Right atrium auricular region (tissue), 2 donors: Measurements from ENCODE around the gene MT1E. TPM values are rescaled to one million over a fixed set of nuclear protein-coding genes. Genes with fewer than 3 reads are reported as not detected.
"Not testable (repeated sequence)": the region's sequence is repeated elsewhere in the genome, so short reads cannot be mapped to it uniquely, and the experiment has no call there.

Experiments used
- DNase-seq: peaks from one replicate; pipeline ENCODE4 v3.0.0-alpha.2; 2019; ENCODE audit warnings: low spot score
- H3K27ac ChIP-seq, 2 donors: fragments of 200-600 bp; sonication (generic); 1 replicate in 1 of 2; 2 replicates in 1 of 2; pipeline ENCODE4 v1.5.1; 2016 to 2019
- H3K27me3 ChIP-seq, 2 donors: fragments of 200-600 bp; sonication (generic); one replicate each; pipeline versions ENCODE4 v1.5.1 to v1.6.0; 2017 to 2019
- H3K36me3 ChIP-seq: fragments of 200-600 bp; sonication (generic); one replicate; pipeline ENCODE4 v1.5.1; 2016
- H3K4me1 ChIP-seq, 2 donors: fragments of 200-600 bp; sonication (generic); one replicate each; pipeline versions ENCODE4 v1.5.1 to v1.6.0; 2017 to 2019
- H3K4me3 ChIP-seq, 2 donors: fragments of 200-600 bp; sonication (generic); 1 replicate in 1 of 2; 2 replicates in 1 of 2; pipeline ENCODE4 v1.5.1; 2017 to 2019; ENCODE audit warnings: mild to moderate bottlenecking in 1 of 2, moderate library complexity in 1 of 2
- H3K9me3 ChIP-seq, 2 donors: fragments of 200-600 bp; sonication (generic); one replicate each; pipeline ENCODE4 v1.5.1; 2019
- CTCF ChIP-seq, 2 donors: fragments of 200-600 bp; sonication (generic); IDR thresholded peaks; one replicate each; pipeline ENCODE4 v1.5.1; 2019; ENCODE audit warnings: antibody characterized with exemption in 2 of 2
- total RNA-seq, 2 donors: library from RNA; depleted of rRNA; stranded (reverse); fragments of >200 nt; gene quantifications; one replicate each; pipeline ENCODE4 v1.1.0, GENCODE V29; 2016

The MT1E gene
- total RNA-seq, 2 donors from 2014 or later: 129 to 210 TPM

GRCh38 chr16:56615353-56615752, 10.2 kb upstream of the MT1E start:
- Histone ChIP-seq H3K4me3 (no peak overlapping the region), H3K9me3 (no peaks in the 10 kb centered on the region), H3K27ac (no peak overlapping the region), H3K27me3 (no peaks in the 10 kb centered on the region), H3K4me1 (peaks cover 0 to 48% of the 10 kb centered on the region in 2 donors), H3K36me3 (no peaks in the 10 kb centered on the region)
- TF ChIP-seq CTCF (IDR thresholded peaks at IDR 0.05): no peak
- no peak for DNase-seq

- H3K27me3 ChIP-seq: no peaks in the 10 kb centered on the region
- DNase-seq: no peak
- peak overlapping the region; percentile 25 to 52 for H3K4me3 ChIP-seq
- TF ChIP-seq CTCF (IDR thresholded peaks at IDR 0.05): no peak
- H3K9me3 ChIP-seq: no peaks in the 10 kb centered on the region
- H3K4me1 ChIP-seq: peaks cover 0 to 35% of the 10 kb centered on the region in 2 donors
- no peaks in the 10 kb centered on the region for H3K36me3 ChIP-seq
- peak overlapping the region; percentile 80 to 86 for H3K27ac ChIP-seq
Measured at GRCh38 chr16:56616608-56617211, 8.9 kb upstream of the MT1E start.

GRCh38 chr16:56617212-56618085, 8.1 kb upstream of the MT1E start:
- H3K4me3 ChIP-seq: peak overlapping the region; percentile 25 to 52
- H3K4me1 ChIP-seq: peaks cover 0 to 35% of the 10 kb centered on the region in 2 donors
- no peaks in the 10 kb centered on the region for H3K27me3 ChIP-seq
- H3K36me3 ChIP-seq: no peaks in the 10 kb centered on the region
- peak; percentile 84 for DNase-seq
- H3K9me3 ChIP-seq: no peaks in the 10 kb centered on the region
- peak overlapping the region; percentile 80 to 86 for H3K27ac ChIP-seq
- peak in 1 of 2 donors; percentile 15 for TF ChIP-seq CTCF (IDR thresholded peaks at IDR 0.05)

DNA sequence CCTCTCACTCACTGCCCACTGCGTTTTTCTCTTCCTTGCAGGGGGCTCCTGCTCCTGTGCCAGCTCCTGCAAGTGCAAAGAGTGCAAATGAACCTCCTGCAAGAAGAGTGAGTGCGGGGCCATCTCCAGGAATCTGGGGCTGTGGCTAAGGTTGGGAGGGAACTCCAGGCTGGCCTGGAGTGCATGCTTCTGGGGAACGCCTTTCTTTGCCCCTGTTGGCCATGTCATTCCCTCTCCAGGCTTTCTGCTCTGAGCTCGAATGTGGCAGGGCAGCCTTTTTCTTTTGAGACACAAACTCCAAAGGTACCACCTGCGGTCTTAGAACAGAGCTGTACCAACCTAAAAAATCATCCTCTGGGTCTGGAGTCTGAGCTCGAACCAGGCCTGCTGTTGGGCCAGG, 7.4 kb upstream of the MT1E start:
- Histone ChIP-seq H3K36me3 (no peaks in the 10 kb centered on the region), H3K27me3 (no peaks in the 10 kb centered on the region), H3K4me1 (peaks cover 0 to 35% of the 10 kb centered on the region in 2 donors), H3K4me3 (peak overlapping the region; percentile 25 to 52), H3K9me3 (no peaks in the 10 kb centered on the region), H3K27ac (peak overlapping the region; percentile 80 to 86)
- no peak for TF ChIP-seq CTCF (IDR thresholded peaks at IDR 0.05)
- no peak for DNase-seq

DNA sequence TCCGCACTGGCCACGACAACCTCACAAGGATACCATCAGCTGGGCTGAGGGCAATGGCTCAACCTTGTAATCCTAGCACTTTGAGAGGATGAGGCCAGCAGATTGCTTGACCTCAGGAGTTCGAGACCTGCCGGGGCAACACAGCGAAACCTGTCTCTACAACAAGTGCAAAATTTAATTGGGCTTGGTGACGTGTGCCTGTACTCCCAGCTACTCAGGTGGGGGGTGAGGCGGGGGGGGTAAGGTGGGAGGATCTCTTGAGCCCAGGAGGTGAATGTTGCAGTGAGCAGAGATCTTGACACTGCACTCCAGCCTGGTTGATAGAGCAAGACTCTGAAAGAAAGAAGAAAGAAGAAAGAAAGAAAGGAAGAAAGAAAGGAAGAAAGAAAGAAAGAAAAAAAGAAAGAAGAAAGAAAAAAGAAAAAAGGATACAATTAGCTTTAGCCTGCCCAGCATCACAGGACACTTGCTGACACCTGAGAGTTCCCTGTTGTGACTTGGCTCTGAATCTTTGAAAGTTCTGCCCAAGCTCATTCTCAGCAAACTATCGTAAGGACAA, 5.2 kb upstream of the MT1E start:
- no peaks in the 10 kb centered on the region for H3K36me3 ChIP-seq
- no peak for TF ChIP-seq CTCF (IDR thresholded peaks at IDR 0.05)
- no peaks in the 10 kb centered on the region for H3K9me3 ChIP-seq
- DNase-seq: no peak
- H3K27me3 ChIP-seq: no peaks in the 10 kb centered on the region
- peaks cover 0 to 40% of the 10 kb centered on the region in 2 donors for H3K4me1 ChIP-seq
- peak overlapping the region; percentile 4 to 86 for H3K27ac ChIP-seq
- H3K4me3 ChIP-seq: no peak overlapping the region

DNA sequence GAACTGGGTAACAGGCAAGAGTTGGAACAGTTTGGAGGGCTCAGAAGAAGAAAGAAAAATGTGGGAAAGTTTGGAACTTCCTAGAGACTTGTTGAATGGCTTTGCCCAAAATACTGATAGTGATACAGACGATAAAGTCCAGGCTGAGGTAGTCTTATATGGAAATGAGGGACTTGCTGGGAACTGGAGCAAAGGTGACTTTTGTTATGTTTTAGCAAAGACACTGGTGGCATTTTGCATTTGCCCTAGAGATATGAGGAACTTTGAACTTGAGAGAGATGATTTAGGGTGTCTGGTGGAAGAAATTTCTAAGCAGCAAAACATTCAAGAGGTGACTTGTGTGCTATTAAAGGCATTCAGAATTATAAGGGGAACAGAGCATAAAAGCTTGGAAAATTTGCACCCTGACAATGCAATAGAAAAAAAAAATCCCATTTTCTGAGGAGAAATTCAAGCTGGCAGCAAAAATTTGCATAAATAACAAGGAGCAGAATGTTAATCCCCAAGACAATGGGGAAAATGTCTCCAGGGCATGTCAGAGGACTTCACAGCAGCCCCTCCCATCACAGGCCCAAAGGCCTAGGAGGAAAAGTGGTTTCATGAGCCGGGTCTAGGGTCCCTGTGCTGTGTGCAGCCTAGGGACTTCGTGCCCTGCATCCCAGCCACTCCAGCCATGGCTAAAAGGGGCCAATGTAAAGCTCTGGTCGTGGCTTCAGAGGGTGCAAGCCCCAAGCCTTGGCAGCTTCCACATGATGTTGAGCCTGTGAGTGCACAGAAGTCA, 3.7 kb upstream of the MT1E start:
- DNase-seq, H3K9me3 ChIP-seq, H3K4me3 ChIP-seq, H3K36me3 ChIP-seq, H3K27me3 ChIP-seq: not testable (repeated sequence)
- Histone ChIP-seq H3K4me1 (peaks cover 0 to 46% of the 10 kb centered on the region in 2 donors), H3K27ac (peak overlapping the region; percentile 55 to 86)

GRCh38 chr16:56623184-56623583, 2.4 kb upstream of the MT1E start:
- not testable (repeated sequence) for H3K9me3 ChIP-seq, DNase-seq, H3K27me3 ChIP-seq

More at GRCh38 chr16:56623184-56623583, 2.4 kb upstream of the MT1E start:
- peak overlapping the region in 1 of 2 donors; percentile 55 for H3K27ac ChIP-seq
- peaks cover 0 to 40% of the 10 kb centered on the region in 2 donors for H3K4me1 ChIP-seq
- not testable (repeated sequence) for H3K36me3 ChIP-seq, H3K4me3 ChIP-seq
